GM21737 (cell line): ENCODE results near the gene MC5R.
"Not testable (repeated sequence)": the region's sequence is repeated elsewhere in the genome, so short reads cannot be mapped to it uniquely, and the experiment has no call there.

Experiments used
- ATAC-seq: cut with Tn5 transposase; IDR thresholded peaks from one replicate; pipeline ENCODE4 v1.9.1; 2021; ENCODE audit warnings: mild to moderate bottlenecking, moderate library complexity; ENCODE audit not compliant: unreplicated experiment

Gene MC5R

DNA sequence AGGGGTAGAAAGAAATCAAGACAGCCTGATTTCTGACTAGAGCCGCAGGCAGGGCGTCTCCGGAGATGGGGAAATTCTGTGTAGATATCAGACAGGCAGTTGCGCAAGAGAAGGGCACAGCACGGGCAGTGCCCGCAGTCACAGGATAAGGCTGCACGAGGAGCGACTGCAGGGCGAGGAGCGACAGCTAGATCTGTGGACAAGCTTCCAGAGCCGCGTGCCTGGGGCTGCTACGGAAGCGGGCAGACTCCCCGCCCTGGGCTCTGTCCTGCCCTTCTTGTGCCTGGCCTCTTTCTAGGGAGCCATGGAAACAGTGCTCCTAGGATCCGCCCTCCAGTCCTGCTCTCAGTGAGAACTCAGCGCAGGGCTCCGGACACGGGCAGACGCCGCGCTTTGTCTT, 12.6 kb downstream of the MC5R start:
- no peak for ATAC-seq

DNA sequence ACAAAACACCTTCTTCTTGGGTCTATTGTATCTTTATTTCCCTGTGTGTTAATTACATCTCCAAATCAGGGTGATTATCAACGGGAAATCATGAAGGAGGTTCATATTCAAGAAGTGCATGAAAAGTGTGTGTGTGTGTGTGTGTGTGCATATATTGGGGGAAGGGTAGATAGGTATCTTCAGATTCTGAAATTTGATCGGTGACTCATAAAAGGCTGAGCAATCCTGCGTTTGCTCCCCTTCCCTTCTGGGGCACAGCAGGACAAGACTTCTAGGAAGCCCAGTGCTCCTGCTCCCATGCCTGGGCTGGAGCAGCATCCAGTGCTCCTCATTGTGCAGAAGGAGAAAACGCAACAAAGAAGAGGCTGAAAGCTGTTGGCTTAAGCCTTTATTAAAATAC, 25.8 kb downstream of the MC5R start:
- no peak for ATAC-seq

- not testable (repeated sequence) for ATAC-seq
Measured at GRCh38 chr18:13862898-13863297, 38.9 kb downstream of the MC5R start.

DNA sequence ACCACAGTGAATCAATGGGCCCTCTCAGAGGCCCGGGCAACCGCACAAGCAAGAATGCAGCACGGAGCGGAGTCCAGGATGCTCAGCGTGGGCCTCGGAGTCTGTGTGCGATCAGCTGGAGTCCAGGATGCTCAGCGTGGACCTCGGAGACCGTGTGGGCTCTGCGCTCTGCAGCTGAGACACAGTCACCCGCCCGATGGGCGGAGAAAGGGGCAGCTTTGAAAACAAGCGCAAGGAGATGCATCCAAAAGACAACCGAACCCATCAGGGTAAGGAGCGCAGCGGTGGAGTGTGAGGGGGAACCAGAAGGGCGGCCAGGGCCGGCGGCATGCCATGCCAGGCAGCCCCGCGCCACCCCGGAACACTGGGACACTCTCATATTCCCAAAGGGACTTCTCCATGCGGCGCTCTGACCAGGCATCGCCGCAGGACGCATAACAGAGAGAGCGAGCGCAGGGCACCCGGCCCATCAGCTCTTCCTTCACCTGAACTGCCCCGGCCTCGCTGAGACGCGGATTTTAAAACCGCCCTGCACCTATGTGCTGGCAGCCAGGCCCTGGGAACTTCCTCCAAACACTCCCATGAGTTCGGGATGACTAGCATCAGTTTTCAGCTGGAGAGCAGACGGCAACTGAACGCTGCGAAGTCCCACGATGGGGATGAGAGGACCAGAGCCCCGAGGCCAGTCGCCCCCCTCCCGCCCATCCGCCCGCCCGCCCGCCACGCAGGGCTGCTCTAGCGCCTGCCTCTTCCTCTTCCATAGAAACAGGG, 44.7 kb downstream of the MC5R start:
- ATAC-seq = no peak

DNA sequence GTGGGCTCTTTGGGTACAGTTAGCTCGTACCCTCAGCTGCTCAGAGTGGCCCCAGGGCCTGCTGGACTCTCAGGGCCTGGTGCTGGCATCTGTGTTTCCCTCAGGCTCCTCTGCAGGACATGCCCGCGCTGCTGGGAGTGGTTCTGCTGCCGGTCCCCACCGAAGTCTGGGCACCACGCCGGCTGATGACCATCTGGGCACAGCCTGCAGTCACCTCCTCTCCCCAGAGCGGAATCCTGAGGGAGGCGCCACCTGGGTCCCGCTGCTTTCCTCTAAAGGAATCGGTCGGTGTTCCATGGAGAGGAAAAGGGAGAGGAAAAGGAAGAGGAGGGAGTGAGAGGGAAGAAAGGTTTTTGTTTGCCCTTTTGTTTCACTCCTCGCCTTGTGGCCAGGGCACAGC, 47.8 kb downstream of the MC5R start:
- no peak for ATAC-seq

DNA sequence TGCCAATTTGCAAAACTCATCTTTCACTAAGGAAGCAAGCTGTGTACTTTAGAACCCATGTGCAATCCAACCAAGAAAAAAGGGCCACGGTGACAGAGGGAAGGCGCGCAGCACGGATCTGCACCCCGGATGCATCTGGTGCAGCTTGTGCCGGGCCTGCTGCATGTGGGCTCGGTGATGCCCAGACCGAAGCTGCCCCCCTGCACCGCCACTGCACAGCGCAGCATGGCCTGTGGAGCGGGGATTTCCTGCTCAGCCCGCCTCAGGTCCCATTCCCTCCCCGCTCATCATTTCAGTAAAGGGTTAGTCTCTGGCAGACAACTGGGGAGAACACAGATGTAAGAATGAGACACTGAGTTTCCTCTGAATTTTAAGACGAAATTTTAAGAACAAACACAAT, 48.4 kb downstream of the MC5R start:
- ATAC-seq = no peak

DNA sequence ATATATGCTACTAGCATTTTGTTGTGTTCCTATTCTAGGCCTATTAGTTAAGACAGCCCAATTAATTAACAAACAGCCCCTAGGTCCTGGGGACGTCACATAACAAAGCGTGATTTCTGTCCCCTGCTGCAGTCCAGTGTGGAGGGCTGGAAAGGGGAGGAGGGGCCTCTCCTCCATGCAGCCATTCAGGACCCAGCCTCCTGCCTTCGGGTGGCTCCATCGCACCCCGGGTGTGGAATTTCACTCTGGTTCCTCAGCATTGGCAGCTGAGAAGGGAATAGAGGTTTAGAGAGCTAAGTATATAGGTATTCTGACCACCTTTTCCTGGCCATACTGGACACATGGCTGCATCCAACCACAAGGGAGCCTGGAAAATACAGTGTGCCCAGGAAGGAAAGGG, 49.0 kb downstream of the MC5R start:
- ATAC-seq = no peak

- no peak for ATAC-seq
Measured at GRCh38 chr18:13874558-13874957, 50.6 kb downstream of the MC5R start.
